Measurements from ENCODE around the gene FOS.

DNA sequence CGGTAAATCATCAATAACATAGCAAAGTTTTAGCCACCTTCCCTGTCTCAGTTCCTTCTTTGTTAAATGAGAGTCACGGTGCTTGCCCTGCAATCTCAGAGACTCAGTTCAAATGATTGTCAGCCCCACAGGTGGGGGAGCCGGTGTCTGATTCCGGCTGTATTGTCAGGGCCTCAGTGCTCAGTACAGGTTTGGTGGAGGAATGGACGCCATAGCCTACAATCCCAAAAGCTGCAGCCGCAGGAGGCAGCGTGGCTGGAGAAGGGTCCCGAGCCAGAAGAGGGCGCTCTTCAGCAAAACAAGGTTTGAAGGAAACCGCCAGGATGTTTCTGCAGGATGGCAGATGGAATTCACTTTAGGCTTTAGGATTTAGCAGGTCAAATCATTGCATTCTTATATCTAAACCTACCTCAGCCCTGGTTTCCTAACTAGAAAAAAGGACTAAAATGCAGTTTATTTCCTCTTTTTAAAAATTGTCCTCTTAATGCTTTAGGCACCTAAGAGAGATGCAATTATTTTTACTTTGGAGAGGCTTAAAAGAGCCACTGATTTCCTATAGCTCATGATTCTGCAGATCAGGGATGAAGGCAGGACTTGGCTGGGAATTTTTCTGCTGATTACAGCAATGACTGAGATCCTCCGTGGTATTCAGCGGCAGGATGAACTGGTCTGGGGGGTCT lies 29.2 kb downstream of the FOS start:
- TF ChIP-seq, protein P1, sequence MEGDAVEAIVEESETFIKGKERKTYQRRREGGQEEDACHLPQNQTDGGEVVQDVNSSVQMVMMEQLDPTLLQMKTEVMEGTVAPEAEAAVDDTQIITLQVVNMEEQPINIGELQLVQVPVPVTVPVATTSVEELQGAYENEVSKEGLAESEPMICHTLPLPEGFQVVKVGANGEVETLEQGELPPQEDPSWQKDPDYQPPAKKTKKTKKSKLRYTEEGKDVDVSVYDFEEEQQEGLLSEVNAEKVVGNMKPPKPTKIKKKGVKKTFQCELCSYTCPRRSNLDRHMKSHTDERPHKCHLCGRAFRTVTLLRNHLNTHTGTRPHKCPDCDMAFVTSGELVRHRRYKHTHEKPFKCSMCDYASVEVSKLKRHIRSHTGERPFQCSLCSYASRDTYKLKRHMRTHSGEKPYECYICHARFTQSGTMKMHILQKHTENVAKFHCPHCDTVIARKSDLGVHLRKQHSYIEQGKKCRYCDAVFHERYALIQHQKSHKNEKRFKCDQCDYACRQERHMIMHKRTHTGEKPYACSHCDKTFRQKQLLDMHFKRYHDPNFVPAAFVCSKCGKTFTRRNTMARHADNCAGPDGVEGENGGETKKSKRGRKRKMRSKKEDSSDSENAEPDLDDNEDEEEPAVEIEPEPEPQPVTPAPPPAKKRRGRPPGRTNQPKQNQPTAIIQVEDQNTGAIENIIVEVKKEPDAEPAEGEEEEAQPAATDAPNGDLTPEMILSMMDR (IDR thresholded peaks at IDR 0.05), result peak; percentile 86
- TF ChIP-seq ZFX (IDR thresholded peaks at IDR 0.05; ENCODE audit: borderline replicate concordance), result no peak
